Suppressor macrophage treated with lipopolysaccharide for 1 hour (primary cell): ENCODE measurements around the gene ITPKB.
"Not testable (repeated sequence)": the region's sequence is repeated elsewhere in the genome, so short reads cannot be mapped to it uniquely, and the experiment has no call there.

Experiments
- DNase-seq, 3 donors: peaks; one replicate each; pipeline ENCODE4 v3.0.0-alpha.2; 2020 to 2022

ITPKB gene

GRCh38 chr1:226754793-226755533, 15.9 kb upstream of the ITPKB start:
- no peak for DNase-seq

GRCh38 chr1:226754097-226754496, 15.0 kb upstream of the ITPKB start:
- DNase-seq, result no peak

- no peak for DNase-seq
These were observed 12.6 kb upstream of the ITPKB start for GRCh38 chr1:226751703-226752102.

GRCh38 chr1:226751214-226751613, 12.1 kb upstream of the ITPKB start:
- no peak for DNase-seq

GRCh38 chr1:226749467-226749866, 10.4 kb upstream of the ITPKB start:
- DNase-seq, result no peak

GRCh38 chr1:226748306-226748705, 9.2 kb upstream of the ITPKB start:
- no peak for DNase-seq

- DNase-seq, result not testable (repeated sequence)
These were observed 8.6 kb upstream of the ITPKB start for GRCh38 chr1:226747519-226748263.

- no peak for DNase-seq
These were observed 4.2 kb upstream of the ITPKB start for GRCh38 chr1:226743259-226743658.

GRCh38 chr1:226741009-226741408, 1.9 kb upstream of the ITPKB start:
- DNase-seq, result no peak

GRCh38 chr1:226739696-226740065, 599 bp upstream of the ITPKB start:
- no peak for DNase-seq

- DNase-seq, result peak; percentile 52 to 76 (median 59)
These were observed 574 bp downstream of the ITPKB start for GRCh38 chr1:226738421-226738994.

GRCh38 chr1:226737819-226738420, 1.2 kb downstream of the ITPKB start:
- DNase-seq, result peak; percentile 56 to 73 (median 61)

- peak; percentile 58 to 78 (median 59) for DNase-seq
These were observed 1.9 kb downstream of the ITPKB start for GRCh38 chr1:226736908-226737818.

- peak in 1 of 3 donors; percentile 39 for DNase-seq
These were observed 2.8 kb downstream of the ITPKB start for GRCh38 chr1:226736001-226736907.

- DNase-seq, result no peak
These were observed 3.5 kb downstream of the ITPKB start for GRCh38 chr1:226735576-226735975.

- DNase-seq, result no peak
These were observed 4.4 kb downstream of the ITPKB start for GRCh38 chr1:226734611-226735153.

GRCh38 chr1:226733876-226734275, 5.2 kb downstream of the ITPKB start:
- DNase-seq, result no peak

- DNase-seq, result peak in 2 of 3 donors; percentile 31 to 47
These were observed 5.8 kb downstream of the ITPKB start for GRCh38 chr1:226733304-226733703.

GRCh38 chr1:226732856-226733291, 6.2 kb downstream of the ITPKB start:
- no peak for DNase-seq

- DNase-seq, result peak; percentile 32 to 53 (median 51)
These were observed 7.7 kb downstream of the ITPKB start for GRCh38 chr1:226731257-226731893.
